Psoas muscle (tissue), 8 donors: ENCODE data around the gene GPALPP1. TPM values are rescaled to one million over a fixed set of nuclear protein-coding genes. Genes with fewer than 3 reads are reported as not detected.

ENCODE experiments used
- ATAC-seq, 4 donors: fragments of 200-7000 bp; cut with Tn5 transposase; one replicate each; pipeline ENCODE4 v1.9.1; 2020; ENCODE audit warnings: moderate library complexity in 3 of 4, mild to moderate bottlenecking in 2 of 4
- DNase-seq, 2 donors: peaks; one replicate each; pipeline ENCODE4 v3.0.0-alpha.2; 2020
- H3K27ac ChIP-seq: fragments of 200-600 bp; one replicate; pipeline ENCODE4 v1.8.0; 2022
- H3K27me3 ChIP-seq, 3 donors: fragments of 200-600 bp in 1 of 3; one replicate each; pipeline versions ENCODE4 v1.6.1 to v1.8.0; 2013 to 2022; ENCODE audit warnings: low read length in 2 of 3, mild to moderate bottlenecking in 2 of 3, moderate library complexity in 1 of 3; ENCODE audit not compliant: insufficient read depth in 3 of 3
- H3K36me3 ChIP-seq, 2 donors: fragments of 200-600 bp in 1 of 2; one replicate each; pipeline versions ENCODE4 v1.6.1 to v1.8.0; 2013 to 2022; ENCODE audit warnings: low read depth in 1 of 2, mild to moderate bottlenecking in 1 of 2, moderate library complexity in 1 of 2; ENCODE audit not compliant: insufficient read depth in 1 of 2
- H3K4me1 ChIP-seq: fragments of 200-600 bp; one replicate; pipeline ENCODE4 v1.8.0; 2022
- H3K4me3 ChIP-seq: fragments of 200-600 bp; one replicate; pipeline ENCODE4 v1.8.0; 2022; ENCODE audit warnings: mild to moderate bottlenecking
- H3K9me3 ChIP-seq: fragments of 200-600 bp; one replicate; pipeline ENCODE4 v1.8.0; 2022
- CTCF ChIP-seq: fragments of 200-600 bp; IDR thresholded peaks from one replicate; pipeline ENCODE4 v1.8.0; 2022; ENCODE audit warnings: antibody characterized with exemption
- WGBS, 3 donors: extraction: QIAGEN DNeasy Blood & Tissue Kit; methylation state at CpG; one replicate each; pipeline versions ENCODE4 v1.1.6 to v1.1.7; 2013; 5-methylcytosine and 5-hydroxymethylcytosine counted together
- intact Hi-C, 2 donors: fragments of 100-400 bp; cut with DNase I; formaldehyde crosslinking; loops; one replicate each; pipeline versions ENCODE4 v1.11.0 to v1.14.2; 2022
- polyA plus RNA-seq, 3 donors: library from polyadenylated mRNA; stranded (reverse); fragments of 200-250 nt; gene quantifications; one replicate each; pipeline ENCODE4 v1.2.3, GENCODE V29; 2013
- total RNA-seq, 4 donors: library from RNA; stranded (reverse); fragmentation: NEBNext Ultra II Directional in 2 of 4; extraction: Animal tissue kit (Norgen Biotek cat#: 25700) in 2 of 4; gene quantifications; one replicate each; pipeline versions ENCODE4 v1.2.1 to v1.2.4, GENCODE V29; 2021 to 2023
- donor health status: healthy with polysubstance abuse.
- donor health status: DM: no; HTN: no; CAD: no; lungs with moderate emphysema.
- donor health status: Bipolar disorder and iron deficiency.
- donor health status: healthy.
- donor health status: DM: yes; HTN: yes; CAD: no.
- donor health status: DM: no; HTN: no; CAD: no.
- donor health status: DM: no; HTN: no; CAD: no.
- donor health status: DM: yes; HTN: yes; CAD: no.

The GPALPP1 gene
- total and polyA plus RNA-seq, 7 donors: 5.4 to 16.2 (median 12.0) TPM

- Histone ChIP-seq H3K9me3 (no peaks in the 10 kb centered on the region), H3K27ac (no peak overlapping the region), H3K4me1 (no peaks in the 10 kb centered on the region), H3K4me3 (no peak overlapping the region), H3K36me3 (peaks cover 0 to 48% of the 10 kb centered on the region in 2 donors), H3K27me3 (no peaks in the 10 kb centered on the region)
- 94 to 97% (median 97%) methylated on average over 2 of the region's 2 CpGs for WGBS, 3 donors
- TF ChIP-seq CTCF: no peak
- DNase-seq: no peak
- intact Hi-C loops: no loop called here
- ATAC-seq: no peak
These were observed 45.0 kb downstream of the GPALPP1 start for GRCh38 chr13:45034342-45034741.

- ATAC-seq: no peak
- Histone ChIP-seq H3K4me1 (no peaks in the 10 kb centered on the region), H3K27ac (no peak overlapping the region), H3K9me3 (no peaks in the 10 kb centered on the region), H3K36me3 (peaks cover 0 to 35% of the 10 kb centered on the region in 2 donors), H3K27me3 (no peaks in the 10 kb centered on the region), H3K4me3 (no peak overlapping the region)
- intact Hi-C loops: no loop called here
- TF ChIP-seq CTCF: no peak
- DNase-seq: no peak
These were observed 46.9 kb downstream of the GPALPP1 start for GRCh38 chr13:45036206-45036605.

- no peak for TF ChIP-seq CTCF
- no peaks in the 10 kb centered on the region for H3K27me3 ChIP-seq
- DNase-seq (no peak), ATAC-seq (no peak)
- H3K27ac ChIP-seq: no peak overlapping the region
- H3K4me3 ChIP-seq: no peak overlapping the region
- H3K36me3 ChIP-seq: peaks cover 0 to 19% of the 10 kb centered on the region in 2 donors
- intact Hi-C loops: no loop called here
- 89 to 91% (median 91%) methylated on average over 1 of the region's 1 CpG for WGBS, 3 donors
- no peaks in the 10 kb centered on the region for H3K4me1 ChIP-seq
- no peaks in the 10 kb centered on the region for H3K9me3 ChIP-seq
These were observed 50.8 kb downstream of the GPALPP1 start for GRCh38 chr13:45040173-45040572.

- Histone ChIP-seq H3K36me3 (peaks cover 0 to 15% of the 10 kb centered on the region in 2 donors), H3K4me3 (no peak overlapping the region), H3K4me1 (no peaks in the 10 kb centered on the region), H3K27me3 (no peaks in the 10 kb centered on the region), H3K9me3 (no peaks in the 10 kb centered on the region), H3K27ac (no peak overlapping the region)
- ATAC-seq (no peak), DNase-seq (no peak)
- WGBS, 3 donors: 78 to 92% (median 91%) methylated on average over 3 of the region's 3 CpGs
- intact Hi-C loops: no loop called here
- TF ChIP-seq CTCF: no peak
These were observed 51.3 kb downstream of the GPALPP1 start for GRCh38 chr13:45040622-45041021.

- 52 to 61% (median 58%) methylated on average over 3 of the region's 3 CpGs for WGBS, 3 donors
- Histone ChIP-seq H3K4me1 (peaks cover 4% of the 10 kb centered on the region), H3K36me3 (peaks cover 0 to 6% of the 10 kb centered on the region in 2 donors), H3K4me3 (no peak overlapping the region), H3K27ac (no peak overlapping the region), H3K27me3 (no peaks in the 10 kb centered on the region), H3K9me3 (no peaks in the 10 kb centered on the region)
- DNase-seq (no peak), ATAC-seq (peak; percentile 68 to 84 (median 78))
- no peak for TF ChIP-seq CTCF
- intact Hi-C loops: no loop called here
These were observed 53.2 kb downstream of the GPALPP1 start for GRCh38 chr13:45042539-45042938.
